ENCODE data around the gene MAP3K9.
"Not testable (repeated sequence)": the region's sequence is repeated elsewhere in the genome, so short reads cannot be mapped to it uniquely, and the experiment has no call there.

The MAP3K9 gene

DNA sequence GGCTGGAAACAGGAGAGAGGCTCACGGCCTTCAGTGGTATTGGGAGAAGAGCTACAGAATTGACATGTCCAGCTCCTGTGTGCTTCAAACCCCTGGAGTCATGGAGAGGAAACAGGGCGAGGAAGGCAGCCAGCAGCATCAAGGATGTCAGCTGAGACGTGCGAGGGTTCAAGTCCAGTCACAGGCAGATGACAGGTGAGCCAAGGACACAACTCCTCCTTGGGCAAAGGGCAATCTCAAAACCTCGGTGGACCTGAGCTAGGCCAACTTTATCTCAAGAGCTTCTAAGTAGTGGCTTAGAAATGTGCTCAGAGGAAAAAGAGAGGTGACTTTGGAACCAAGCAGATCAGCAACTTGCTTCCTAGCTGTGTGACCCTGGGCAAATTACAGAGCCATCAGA is 86.0 kb downstream of the MAP3K9 start:
- no peak for DNase-seq (ENCODE audit: low spot score)

DNA sequence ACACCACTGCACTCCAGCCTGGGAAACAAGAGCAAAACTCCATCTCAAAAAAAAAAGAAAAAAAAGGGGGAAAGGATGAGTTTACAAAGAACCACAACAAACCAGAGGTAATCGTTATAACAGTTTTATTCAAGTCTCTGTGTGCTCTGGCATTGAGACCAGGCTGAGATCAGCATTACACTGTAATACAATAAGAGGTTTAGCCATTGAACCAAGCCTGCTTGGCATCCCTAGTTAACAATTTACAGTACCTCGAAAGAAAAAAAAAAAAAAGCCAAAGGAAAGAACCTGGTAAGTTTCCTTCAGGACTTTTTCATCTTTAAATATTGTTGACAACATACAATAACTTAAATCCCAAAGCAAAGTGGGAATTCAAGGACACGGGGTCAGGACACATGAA is 86.9 kb downstream of the MAP3K9 start:
- no peak for DNase-seq (ENCODE audit: low spot score)

GRCh38 chr14:70721542-70721941 is 87.8 kb downstream of the MAP3K9 start:
- DNase-seq (ENCODE audit: low spot score), result no peak

DNA sequence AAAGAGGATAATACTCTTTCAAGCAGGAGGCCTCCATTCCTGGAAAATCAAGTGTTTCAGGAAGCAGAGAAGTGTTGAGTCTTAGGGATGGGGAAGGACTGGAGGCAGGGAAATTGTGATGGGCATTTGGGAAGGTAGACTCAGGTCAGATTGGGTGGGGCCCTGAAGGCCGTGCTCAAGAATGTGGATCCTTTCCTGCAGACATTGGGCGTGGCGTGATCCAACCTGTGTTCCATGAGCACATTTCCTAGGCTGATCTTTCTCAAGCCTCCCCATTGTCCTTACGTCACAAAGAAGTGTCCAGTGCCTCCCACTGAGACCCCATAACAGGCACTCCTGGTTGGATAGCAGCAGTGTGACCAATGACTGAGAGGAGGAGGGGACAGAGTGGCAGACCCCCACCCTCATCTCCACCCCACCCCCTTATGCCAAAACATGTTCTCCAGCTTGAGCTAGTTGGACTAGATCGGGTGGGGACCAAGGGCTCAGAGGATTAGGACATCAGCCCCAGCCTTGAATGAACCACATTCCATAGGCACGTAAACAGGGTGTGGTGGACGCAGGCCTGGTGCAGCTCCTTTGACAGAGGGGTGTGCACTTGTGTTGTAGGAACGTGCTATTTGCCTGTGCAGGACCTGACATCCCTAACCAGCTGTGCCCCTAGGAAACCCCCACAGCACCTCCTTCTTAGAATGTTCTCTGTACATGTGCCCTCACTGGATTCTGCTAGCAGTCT is 90.8 kb downstream of the MAP3K9 start:
- no peak for DNase-seq (ENCODE audit: low spot score)

DNA sequence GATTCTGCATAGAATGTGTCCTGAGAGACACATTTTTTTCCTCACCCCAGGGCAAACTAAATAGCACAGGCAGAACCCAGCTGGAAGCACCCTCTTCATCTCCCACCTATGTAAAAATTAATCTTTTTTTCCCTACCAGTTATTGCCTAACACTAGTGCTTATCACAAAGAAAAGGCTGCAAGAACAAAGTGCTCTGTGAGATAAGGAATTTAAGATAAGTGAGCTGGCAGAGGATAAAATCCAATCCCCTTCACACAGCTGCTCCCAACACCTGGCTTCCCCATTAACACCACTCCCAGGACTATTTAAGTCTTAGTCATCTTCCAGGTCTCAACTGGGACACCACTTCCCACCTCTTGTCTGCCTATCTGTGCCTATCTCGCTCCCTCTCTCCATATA is 92.4 kb downstream of the MAP3K9 start:
- no peak for DNase-seq (ENCODE audit: low spot score)

- DNase-seq (ENCODE audit: low spot score), result no peak
Observed at GRCh38 chr14:70716483-70716882, 92.8 kb downstream of the MAP3K9 start.

GRCh38 chr14:70714055-70714550 is 95.2 kb downstream of the MAP3K9 start:
- peak; percentile 56 for DNase-seq (ENCODE audit: low spot score)

DNA sequence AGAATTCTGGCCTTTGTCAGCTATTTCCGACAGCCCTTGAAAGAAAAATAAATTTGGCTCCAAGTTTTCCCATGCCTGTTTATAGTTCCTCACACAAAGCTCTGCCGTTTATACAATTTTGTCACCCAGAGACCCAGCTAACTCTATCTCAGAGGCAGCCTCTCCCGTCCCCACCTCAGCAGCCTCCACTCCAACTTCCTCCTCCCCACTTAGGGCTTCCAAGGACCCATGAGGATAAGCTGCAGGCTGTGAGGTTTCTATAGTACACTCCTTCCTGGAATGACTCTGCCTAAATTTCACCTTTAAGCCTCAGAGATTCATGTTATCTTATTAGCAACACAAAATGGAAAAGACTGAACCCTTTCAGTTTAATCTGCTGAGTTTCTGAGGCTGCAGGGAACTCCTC is 95.8 kb downstream of the MAP3K9 start:
- no peak for DNase-seq (ENCODE audit: low spot score)

DNA sequence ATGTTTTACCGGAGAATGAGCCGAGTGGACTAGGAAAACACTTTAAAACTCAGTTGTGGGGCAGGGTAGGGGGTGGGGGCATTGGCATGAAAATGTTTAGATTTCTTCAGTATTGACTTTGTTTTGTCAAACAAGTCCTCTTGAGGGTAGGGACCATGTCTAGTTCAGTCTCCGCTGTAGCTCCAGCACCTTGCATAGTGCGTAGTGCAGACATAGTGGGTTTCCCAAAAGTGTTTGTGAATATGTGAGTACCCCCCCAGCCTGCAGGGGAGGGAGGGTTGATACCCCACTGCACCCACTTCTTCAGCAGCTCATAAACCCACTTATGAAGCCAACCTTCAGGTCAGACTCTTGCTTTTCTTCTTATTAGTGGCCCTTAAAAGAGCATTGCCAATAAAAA is 96.2 kb downstream of the MAP3K9 start:
- DNase-seq (ENCODE audit: low spot score), result no peak

- no peak for DNase-seq (ENCODE audit: low spot score)
Observed at GRCh38 chr14:70711451-70711850, 97.9 kb downstream of the MAP3K9 start.

DNA sequence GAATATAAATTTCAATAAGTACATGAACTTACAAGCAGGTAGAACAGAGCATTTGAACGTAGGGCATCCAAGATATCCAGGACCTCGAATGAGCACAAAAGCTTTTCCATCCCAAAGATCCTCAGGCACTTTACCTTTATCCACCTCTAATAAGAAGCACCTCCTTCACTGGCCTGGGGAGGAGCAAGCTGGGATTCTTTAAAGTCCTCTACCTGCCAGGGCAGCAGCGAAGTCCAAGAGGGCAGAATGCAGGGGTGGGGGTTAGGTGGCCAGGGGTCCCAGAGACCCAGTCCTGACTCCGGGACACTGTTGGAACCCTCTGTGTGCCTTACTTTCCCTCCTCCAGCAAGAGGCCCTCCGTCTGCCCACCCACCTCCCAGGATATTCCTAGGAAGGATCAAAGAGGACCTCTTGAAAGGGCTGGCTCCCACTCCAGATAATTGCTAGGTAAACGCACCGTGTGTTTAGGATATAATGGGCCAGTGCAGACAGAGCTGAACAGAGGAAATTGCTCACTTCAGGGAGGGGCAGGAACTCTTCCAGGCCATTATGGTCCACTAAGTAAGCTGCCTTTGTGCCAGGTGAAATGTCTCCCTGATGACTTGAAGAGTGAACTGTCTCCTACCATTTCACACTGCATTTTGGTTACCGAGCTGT is 99.5 kb downstream of the MAP3K9 start:
- DNase-seq (ENCODE audit: low spot score), result no peak

GRCh38 chr14:70708717-70709570 is 100.4 kb downstream of the MAP3K9 start:
- no peak for DNase-seq (ENCODE audit: low spot score)

GRCh38 chr14:70707138-70708038 is 101.9 kb downstream of the MAP3K9 start:
- DNase-seq (ENCODE audit: low spot score), result peak; percentile 83

GRCh38 chr14:70706177-70706576 is 103.1 kb downstream of the MAP3K9 start:
- DNase-seq (ENCODE audit: low spot score), result peak; percentile 34

DNA sequence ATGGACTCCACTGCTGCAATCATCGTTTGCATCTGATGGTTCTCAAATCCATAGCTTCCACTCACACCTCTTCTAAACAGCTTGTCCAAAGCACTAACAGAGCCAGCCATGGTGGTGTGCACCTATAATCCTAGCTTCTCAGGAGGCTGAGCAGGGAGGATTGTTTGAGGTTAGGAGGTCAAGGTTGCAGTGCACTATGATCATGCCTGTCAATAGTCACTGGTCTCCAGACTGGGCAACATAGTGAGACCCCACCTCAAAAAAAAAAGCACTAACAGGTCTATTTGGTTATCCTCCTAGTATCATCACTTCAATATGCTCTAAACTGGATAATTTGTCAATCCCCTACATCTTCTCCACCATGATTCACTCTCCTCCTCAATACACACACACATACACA is 104.4 kb downstream of the MAP3K9 start:
- no peak for DNase-seq (ENCODE audit: low spot score)

- not testable (repeated sequence) for DNase-seq (ENCODE audit: low spot score)
Observed at GRCh38 chr14:70703621-70704168, 105.6 kb downstream of the MAP3K9 start.

DNA sequence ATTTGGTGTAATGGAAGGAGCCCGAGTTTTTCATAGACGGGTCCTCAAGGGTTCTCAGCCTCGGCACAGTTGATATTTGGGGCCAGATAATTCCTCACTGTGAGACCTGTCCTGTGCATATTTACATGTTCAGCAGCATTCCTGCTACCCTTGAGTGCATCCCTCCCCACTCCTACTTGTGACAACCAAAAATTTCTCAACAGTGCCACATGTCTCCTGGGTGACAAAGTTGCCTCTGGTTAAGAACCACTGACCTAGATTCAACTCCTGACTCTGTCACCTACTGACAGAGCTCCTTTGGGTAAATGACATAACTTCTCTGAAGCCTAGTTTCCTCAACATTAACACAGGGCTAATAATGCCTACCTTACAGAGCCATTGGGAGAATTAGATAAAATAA is 107.2 kb downstream of the MAP3K9 start:
- no peak for DNase-seq (ENCODE audit: low spot score)

- DNase-seq (ENCODE audit: low spot score), result no peak
Observed at GRCh38 chr14:70701610-70702009, 107.7 kb downstream of the MAP3K9 start.

- no peak for DNase-seq (ENCODE audit: low spot score)
Observed at GRCh38 chr14:70700955-70701585, 108.2 kb downstream of the MAP3K9 start.

- DNase-seq (ENCODE audit: low spot score), result no peak
Observed at GRCh38 chr14:70699646-70700045, 109.7 kb downstream of the MAP3K9 start.

DNA sequence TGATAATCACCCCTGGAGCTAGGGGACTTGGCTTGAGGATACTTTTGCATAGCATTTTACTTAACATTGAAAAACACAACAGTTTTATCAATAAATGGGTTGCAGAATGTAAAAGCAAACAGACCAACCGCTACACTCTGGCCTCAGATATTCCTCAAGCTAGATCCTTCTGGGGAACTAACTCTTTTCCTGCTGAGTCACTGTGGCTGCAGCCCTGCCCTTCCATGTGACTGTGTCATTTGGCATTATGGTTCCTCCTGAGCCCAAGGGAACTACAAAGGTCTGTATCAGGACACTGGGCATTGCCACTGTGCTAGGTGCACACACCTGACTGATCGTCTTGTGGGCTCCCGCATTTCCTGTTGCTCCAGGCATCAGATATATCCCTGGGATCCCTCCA is 111.0 kb downstream of the MAP3K9 start:
- peak; percentile 75 for DNase-seq (ENCODE audit: low spot score)

Data from AG08395 (cell line).